ENCODE data around the gene GPI. TPM values are rescaled to one million over a fixed set of nuclear protein-coding genes. Genes with fewer than 3 reads are reported as not detected.

GPI gene
- total and polyA plus RNA-seq, 7 donors: 73.9 to 209 (median 144) TPM

DNA sequence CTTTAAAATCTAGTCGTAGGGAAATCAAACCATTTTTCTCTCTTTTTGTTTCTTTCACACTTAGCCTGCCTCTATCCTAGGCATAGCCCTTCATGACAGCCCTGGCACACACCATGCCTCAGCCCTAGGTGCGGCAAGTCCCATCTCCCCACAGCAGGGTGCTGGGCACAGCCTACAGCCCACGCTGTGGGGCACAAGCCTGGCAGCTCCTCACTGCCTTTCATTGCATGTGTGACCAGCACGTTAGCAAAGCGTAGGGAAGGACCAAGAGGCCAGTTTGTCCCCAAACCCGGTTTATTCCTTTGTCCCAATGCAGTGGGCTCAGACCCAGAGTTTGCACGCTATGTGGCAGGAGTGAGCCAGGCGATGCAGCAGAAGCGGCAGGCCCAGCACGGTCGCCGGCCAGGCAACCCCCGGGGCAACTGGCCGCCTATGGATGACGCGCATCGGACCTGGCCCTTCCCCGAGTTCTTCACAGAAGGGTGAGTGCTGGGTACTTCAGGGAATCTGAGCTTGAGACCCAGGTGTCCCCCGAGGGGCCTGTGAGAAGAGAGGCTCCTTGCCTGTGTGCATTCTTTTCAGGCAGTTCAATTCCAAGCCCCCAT lies 17.3 kb upstream of the GPI start:
- H3K4me1 ChIP-seq: no peaks in the 10 kb centered on the region
- H3K9me3 ChIP-seq: no peaks in the 10 kb centered on the region
- no peak overlapping the region for H3K4me3 ChIP-seq
- intact Hi-C loops (cut with DNase I): no loop called here
- H3K36me3 ChIP-seq: peaks cover 15 to 70% (median 25%) of the 10 kb centered on the region in 4 donors
- 96 to 97% methylated on average over 19 of the region's 19 CpGs for WGBS, 2 donors
- H3K27me3 ChIP-seq: no peaks in the 10 kb centered on the region
- H3K27ac ChIP-seq: no peak overlapping the region
- DNase-seq: no peak
- TF ChIP-seq POLR2AphosphoS5 (IDR thresholded peaks at IDR 0.05): no peak
- TF ChIP-seq CTCF (IDR thresholded peaks at IDR 0.05): no peak
- TF ChIP-seq POLR2A (IDR thresholded peaks at IDR 0.05): no peak
- TF ChIP-seq EP300 (IDR thresholded peaks at IDR 0.05): no peak

DNA sequence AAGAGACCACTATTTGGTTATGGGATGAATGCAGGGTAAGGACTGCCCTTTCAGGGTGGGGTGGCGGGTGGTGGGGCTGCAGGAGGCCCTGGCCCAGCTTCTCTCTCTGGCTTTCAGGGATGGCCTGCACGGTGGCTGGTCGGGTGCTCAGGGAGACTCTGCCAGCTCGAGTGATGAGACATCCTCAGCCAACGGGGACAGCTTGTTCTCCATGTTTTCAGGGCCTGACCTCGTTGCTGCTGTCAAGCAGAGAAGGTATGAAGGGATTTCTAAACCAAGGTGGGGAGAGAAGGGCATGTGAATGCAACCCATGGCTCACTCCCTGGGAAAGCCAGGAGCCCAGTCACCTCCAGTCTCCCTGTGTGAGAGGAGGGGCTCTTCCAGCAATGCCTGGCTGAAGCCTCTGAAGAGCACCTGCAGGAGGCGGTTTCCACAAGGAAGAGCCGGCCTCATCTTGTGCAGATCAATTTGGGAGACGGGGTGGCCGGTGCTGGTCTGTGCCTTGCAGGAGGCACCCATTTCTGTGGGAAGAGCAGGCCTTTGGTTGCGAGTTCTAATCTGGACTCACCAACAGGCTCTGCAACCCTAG lies 16.0 kb upstream of the GPI start:
- intact Hi-C loops (cut with DNase I): no loop called here
- H3K9me3 ChIP-seq: no peaks in the 10 kb centered on the region
- H3K27me3 ChIP-seq: no peaks in the 10 kb centered on the region
- peaks cover 8 to 71% (median 28%) of the 10 kb centered on the region in 4 donors for H3K36me3 ChIP-seq
- no peak for DNase-seq
- H3K27ac ChIP-seq: no peak overlapping the region
- H3K4me3 ChIP-seq: no peak overlapping the region
- no peak for TF ChIP-seq CTCF (IDR thresholded peaks at IDR 0.05)
- TF ChIP-seq POLR2A (IDR thresholded peaks at IDR 0.05): no peak
- TF ChIP-seq POLR2AphosphoS5 (IDR thresholded peaks at IDR 0.05): no peak
- no peak for TF ChIP-seq EP300 (IDR thresholded peaks at IDR 0.05)
- 95 to 96% methylated on average over 11 of the region's 11 CpGs for WGBS, 2 donors
- no peaks in the 10 kb centered on the region for H3K4me1 ChIP-seq

- WGBS, 2 donors: 67 to 93% methylated on average over 7 of the region's 7 CpGs
- intact Hi-C loops (cut with DNase I): no loop called here
- peaks cover 8 to 78% (median 26%) of the 10 kb centered on the region in 4 donors for H3K36me3 ChIP-seq
- no peak overlapping the region for H3K27ac ChIP-seq
- no peak overlapping the region for H3K4me3 ChIP-seq
- no peak for TF ChIP-seq CTCF (IDR thresholded peaks at IDR 0.05)
- no peak for TF ChIP-seq POLR2A (IDR thresholded peaks at IDR 0.05)
- TF ChIP-seq POLR2AphosphoS5 (IDR thresholded peaks at IDR 0.05): no peak
- TF ChIP-seq EP300 (IDR thresholded peaks at IDR 0.05): no peak
- DNase-seq: no peak
- H3K9me3 ChIP-seq: no peaks in the 10 kb centered on the region
- H3K27me3 ChIP-seq: no peaks in the 10 kb centered on the region
- H3K4me1 ChIP-seq: no peaks in the 10 kb centered on the region
Observed at GRCh38 chr19:34350161-34350561, 14.8 kb upstream of the GPI start.

DNA sequence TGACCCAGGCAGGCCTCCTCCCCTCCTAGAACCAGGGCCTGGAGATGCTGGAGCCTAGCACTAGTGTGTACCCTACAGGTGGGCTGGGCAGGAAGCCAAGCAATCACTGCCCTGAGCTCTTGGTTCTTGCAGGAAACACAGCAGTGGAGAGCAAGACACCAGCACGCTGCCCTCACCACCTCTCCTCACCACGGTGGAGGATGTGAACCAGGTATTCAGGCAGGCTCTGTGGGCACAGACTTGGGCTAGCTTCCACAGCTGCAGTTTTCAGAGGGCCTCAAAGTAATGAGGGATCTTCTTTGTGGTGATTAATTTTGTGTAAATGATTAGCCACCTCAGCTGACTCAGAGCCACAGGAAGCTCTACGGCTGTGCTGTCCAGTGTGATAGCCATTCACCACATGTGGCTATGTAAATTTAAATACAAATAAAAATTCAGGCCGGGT lies 13.6 kb upstream of the GPI start:
- Histone ChIP-seq H3K27me3 (no peaks in the 10 kb centered on the region), H3K36me3 (peaks cover 8 to 77% (median 25%) of the 10 kb centered on the region in 4 donors), H3K4me1 (no peaks in the 10 kb centered on the region), H3K27ac (no peak overlapping the region), H3K9me3 (no peaks in the 10 kb centered on the region), H3K4me3 (no peak overlapping the region)
- DNase-seq: no peak
- no peak for TF ChIP-seq POLR2A (IDR thresholded peaks at IDR 0.05)
- no peak for TF ChIP-seq POLR2AphosphoS5 (IDR thresholded peaks at IDR 0.05)
- TF ChIP-seq EP300 (IDR thresholded peaks at IDR 0.05): no peak
- TF ChIP-seq CTCF (IDR thresholded peaks at IDR 0.05): no peak
- 67 to 70% methylated on average over 4 of the region's 4 CpGs for WGBS, 2 donors
- intact Hi-C loops (cut with DNase I): no loop called here

All from sigmoid colon (tissue), 7 donors.